ENCODE data around the gene PDXDC1.
"Not testable (repeated sequence)": the region's sequence is repeated elsewhere in the genome, so short reads cannot be mapped to it uniquely, and the experiment has no call there.

GRCh38 chr16:14930971-14931370 lies 43.9 kb upstream of the PDXDC1 start:
- TF ChIP-seq POU6F1 (CRISPR knock-in tag; IDR thresholded peaks at IDR 0.05; ENCODE audit: borderline replicate concordance, low read depth); ZFP30 (CRISPR knock-in tag; IDR thresholded peaks at IDR 0.05); ZFP3 (CRISPR knock-in tag; IDR thresholded peaks at IDR 0.05); ESRRG (CRISPR knock-in tag; IDR thresholded peaks at IDR 0.05); PATZ1 (CRISPR knock-in tag; IDR thresholded peaks at IDR 0.05; ENCODE audit: borderline replicate concordance); TSHZ2 (CRISPR knock-in tag; IDR thresholded peaks at IDR 0.05); SNAI2 (CRISPR knock-in tag; IDR thresholded peaks at IDR 0.05); TCF4 (CRISPR knock-in tag; IDR thresholded peaks at IDR 0.05; ENCODE audit: borderline replicate concordance); BACH2 (CRISPR knock-in tag; IDR thresholded peaks at IDR 0.05; ENCODE audit: borderline replicate concordance); TOX (CRISPR knock-in tag; IDR thresholded peaks at IDR 0.05; ENCODE audit: borderline replicate concordance); CSDC2 (CRISPR knock-in tag; IDR thresholded peaks at IDR 0.05): not testable (repeated sequence)

Measured in SK-N-SH treated with all-trans-retinoic acid at 6 μM for 48 hours (cell line).